GM23248 (cell line): ENCODE measurements around the gene ST3GAL2.

ENCODE experiments used
- EZH2 ChIP-seq: fragments of 200-600 bp; sonication (generic); IDR thresholded peaks from 2 replicates; pipeline ENCODE4 v1.6.1; 2018; ENCODE audit warnings: antibody characterized with exemption, mild to moderate bottlenecking; ENCODE audit not compliant: insufficient read depth, poor library complexity, severe bottlenecking
- EZH2phosphoT487 ChIP-seq: fragments of 200-600 bp; sonication (generic); IDR thresholded peaks from 2 replicates; pipeline ENCODE4 v1.6.1; 2018; ENCODE audit warnings: antibody characterized with exemption, moderate library complexity, mild to moderate bottlenecking, low read depth; ENCODE audit not compliant: insufficient read depth

DNA sequence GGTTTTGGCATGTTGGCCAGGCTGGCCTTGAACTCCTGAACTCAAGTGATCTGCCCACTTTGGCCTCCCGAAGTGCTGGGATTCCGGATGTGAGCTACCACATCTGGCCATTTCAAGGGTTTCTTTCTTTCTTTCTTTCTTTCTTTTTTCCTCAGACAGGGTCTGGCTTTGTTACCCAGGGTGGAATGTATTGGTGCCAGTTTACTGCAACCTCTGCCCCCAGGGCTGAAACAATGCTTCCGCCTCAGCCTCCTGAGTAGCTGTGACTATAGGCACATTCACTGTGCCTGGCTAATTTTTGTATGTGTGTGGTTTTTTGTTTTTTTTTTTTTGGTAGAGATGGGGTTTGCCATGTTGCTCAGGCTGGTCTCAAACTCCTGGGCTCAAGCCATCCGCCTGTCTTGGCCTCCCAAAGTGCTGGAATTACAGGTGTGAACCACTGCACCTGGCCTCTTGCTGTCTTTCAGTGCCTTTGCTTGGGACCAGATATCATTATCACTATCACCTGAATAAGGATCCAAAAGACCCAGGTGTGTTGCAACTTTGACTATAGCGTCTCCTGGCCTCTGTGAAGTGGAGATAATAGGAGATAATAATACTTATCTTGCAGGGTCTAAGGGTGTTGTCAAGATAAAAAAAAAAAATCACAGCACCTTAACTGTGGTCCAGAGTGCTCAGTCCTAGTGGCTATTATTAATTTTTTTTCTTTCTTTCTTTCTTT lies 18.7 kb upstream of the ST3GAL2 start:
- no peak for TF ChIP-seq EZH2
- no peak for TF ChIP-seq EZH2phosphoT487
